Activated CD8-positive, alpha-beta memory T cell treated with anti-CD3 and anti-CD28 coated beads, Interleukin-2, amount 10 ng/mL, durations not matched to agents 7 days and 5 days (primary cell): Measurements from ENCODE around the gene ZNF718. TPM values are rescaled to one million over a fixed set of nuclear protein-coding genes. Genes with fewer than 3 reads are reported as not detected.

ENCODE experiments used
- total RNA-seq, 2 experiments: library from RNA; stranded (reverse); gene quantifications; one replicate each; pipeline ENCODE4 v1.2.3, GENCODE V29; 2021

The ZNF718 gene
- total RNA-seq, 2 experiments from 2014 or later: 13.7 to 19.0 TPM

Other genes with a start within 250 kb of the ZNF718 start
- gene ZNF595, start 71.2 kb upstream of the ZNF718 start, total RNA-seq: 10 to 100 TPM in 1 of 2 experiments, 1 to 10 TPM in 1; 8.5 to 10.6 TPM
- not detected for gene ZNF732, start 181.0 kb downstream of the ZNF718 start, total RNA-seq
- 10 to 100 TPM; 23.8 to 32.9 TPM for gene ZNF141, start 213.3 kb downstream of the ZNF718 start, total RNA-seq